Activated CD8-positive, alpha-beta memory T cell treated with anti-CD3 and anti-CD28 coated beads, Interleukin-2, amount 50 U/mL, for 24 hours (primary cell): Measurements from ENCODE around the gene CLDN20.

Source experiments
- DNase-seq: peaks from one replicate; pipeline ENCODE4 v3.0.0-alpha.2; 2020; ENCODE audit errors: extremely low read depth

The CLDN20 gene

DNA sequence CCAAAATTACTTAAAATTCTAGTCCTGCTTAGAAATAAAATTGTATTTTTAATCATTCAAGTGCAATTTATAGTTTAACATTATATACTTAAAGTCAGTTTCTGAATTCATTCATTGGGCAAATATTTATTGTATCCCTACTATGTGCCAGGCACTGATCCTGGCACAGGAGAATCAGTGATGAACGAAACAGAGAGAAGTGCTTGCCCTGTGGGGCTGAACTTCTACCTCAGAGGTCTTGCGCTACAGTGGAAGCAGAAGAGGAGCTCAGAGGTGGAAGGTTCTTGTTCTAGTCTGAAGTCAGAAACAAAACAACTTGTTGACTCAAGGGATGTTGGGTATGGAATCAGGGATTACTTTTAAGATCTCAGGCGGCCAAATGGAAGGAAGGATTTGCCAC is 6.0 kb downstream of the CLDN20 start:
- DNase-seq = no peak

DNA sequence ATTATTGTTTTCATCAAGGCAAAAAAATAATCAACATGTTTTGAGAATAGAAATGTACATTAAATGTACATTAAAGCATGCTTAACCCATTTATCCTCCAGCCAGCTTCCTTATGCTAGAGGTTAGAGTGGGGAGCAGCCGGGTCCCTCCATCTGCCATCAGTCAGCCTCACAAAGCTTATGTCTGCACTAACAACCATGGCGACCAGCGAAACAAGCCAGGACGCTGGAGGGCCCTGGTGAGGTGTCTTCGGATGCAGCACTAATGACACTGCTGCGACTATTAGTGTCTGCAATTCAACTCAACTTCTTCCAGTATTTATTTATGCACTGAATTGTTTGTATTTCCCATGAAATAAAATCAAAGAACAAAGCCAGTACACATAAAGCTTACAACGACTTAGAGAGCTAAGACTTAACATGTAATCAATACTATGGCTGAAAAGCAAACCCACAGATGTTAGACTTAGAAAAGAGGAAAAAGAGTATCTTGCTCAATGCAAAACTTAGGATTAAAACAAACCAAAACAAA is 6.8 kb downstream of the CLDN20 start:
- no peak for DNase-seq

DNA sequence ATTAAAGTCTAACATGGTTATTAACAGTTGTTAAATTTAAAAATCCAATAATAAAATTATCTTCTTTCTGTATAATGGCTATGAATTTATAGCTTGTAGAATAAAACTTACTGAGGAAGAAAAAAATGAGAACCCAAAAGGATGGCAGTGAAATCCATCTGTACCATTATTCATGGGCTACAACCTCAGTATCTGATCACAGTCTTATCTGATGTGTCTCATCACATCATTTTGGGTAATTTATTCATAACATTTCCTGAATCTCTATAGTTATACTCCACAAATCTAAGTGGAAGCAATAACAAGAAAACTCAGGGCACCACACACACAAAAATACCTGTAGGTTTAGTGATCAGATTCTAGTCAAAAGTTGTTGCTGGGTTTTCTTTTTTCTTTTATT is 7.3 kb downstream of the CLDN20 start:
- no peak for DNase-seq

DNA sequence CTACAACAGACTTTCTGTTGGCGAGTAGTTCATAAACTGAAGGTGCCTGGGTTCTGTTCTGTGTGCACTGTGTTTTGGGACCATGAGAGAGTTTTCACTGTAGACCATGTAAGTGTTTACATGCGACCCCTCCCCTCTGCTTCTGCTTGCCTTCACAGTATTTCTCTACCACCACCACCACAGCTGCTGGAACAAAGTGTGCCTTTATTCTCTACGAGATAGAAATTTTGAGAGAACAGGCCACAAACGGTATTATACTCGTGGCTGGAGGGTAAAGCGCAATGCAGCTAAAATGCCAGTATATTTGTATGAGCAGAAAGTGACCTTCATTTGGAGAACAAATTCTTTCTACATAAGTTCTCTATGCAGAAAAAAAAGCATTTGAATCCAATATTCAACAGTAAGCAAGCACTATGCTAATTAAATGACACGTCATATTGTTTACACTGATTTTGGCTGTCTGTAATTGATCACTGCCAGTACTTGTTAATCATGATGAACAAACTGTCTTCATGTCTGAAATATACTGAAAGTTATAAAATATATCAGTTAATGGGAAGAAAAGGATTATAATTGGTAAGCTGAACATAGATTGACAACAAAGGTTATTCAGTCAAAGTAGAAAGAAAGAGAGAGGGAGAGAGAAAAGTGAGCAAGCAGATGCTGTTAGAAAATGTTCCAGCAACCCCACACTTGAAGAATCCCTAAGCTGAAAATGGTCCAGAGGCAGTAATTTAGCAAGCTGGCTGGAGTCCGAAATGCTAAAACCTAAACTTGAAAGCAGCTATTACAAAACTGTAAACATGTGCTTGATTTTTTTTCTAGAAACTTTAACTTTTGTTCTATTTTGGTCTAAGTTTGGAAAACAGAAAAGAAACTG is 8.8 kb downstream of the CLDN20 start:
- no peak for DNase-seq

DNA sequence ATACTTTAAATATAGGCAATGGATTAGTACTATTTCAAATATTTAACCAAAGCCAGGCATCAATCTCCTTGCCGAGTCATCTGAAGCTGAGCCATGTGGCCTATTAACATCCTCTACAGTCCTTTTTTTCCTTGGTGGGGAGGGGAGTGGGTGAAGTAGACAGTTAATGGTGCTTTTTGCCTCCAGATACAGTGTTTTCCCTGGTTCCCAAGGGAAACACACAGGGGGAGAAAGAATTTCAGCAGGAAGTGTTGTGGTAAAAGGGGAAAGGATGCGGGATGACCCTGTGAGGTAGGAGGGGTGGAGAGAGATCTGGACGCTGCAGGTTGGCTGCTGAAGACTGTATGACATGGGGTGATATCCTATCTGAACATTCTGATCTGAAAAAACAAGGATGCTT is 9.6 kb downstream of the CLDN20 start:
- DNase-seq = no peak

DNA sequence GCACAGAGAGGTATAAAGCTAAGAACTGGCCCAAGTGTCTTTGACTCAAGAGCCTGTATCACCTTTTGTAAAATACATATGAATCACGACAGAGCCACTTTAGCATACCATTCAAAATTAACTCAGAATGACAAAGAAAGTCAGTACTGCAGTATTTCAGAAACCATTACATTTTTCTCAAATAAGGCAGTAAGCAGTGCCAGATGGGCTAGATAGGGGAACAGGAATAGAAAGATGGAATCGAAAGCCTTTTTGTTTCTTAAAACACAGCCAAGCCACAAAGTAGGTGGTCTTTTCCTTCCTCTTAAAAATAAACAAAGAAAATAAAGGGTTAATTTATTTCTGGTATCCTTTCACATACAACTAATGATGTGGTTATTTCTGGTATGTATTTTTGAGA is 10.3 kb downstream of the CLDN20 start:
- no peak for DNase-seq

DNA sequence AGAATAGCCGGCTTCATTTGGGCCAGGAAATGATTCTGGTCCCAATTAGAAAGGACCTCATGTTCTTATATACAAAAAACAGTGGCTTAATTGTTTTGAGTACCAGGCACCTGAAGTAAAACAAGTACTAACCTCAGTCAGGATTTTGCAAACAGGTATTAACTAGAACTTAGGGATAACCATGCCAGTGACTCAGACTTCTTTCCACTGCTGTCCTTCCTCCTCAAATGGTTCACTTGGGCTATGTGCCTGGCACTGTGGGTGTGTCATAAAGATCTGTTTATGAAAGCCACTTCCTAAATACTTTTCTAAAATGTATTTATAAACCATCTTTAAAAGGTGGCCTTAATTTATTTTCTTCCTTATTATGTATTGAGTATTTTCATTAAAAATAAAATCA is 10.7 kb downstream of the CLDN20 start:
- DNase-seq = no peak

DNA sequence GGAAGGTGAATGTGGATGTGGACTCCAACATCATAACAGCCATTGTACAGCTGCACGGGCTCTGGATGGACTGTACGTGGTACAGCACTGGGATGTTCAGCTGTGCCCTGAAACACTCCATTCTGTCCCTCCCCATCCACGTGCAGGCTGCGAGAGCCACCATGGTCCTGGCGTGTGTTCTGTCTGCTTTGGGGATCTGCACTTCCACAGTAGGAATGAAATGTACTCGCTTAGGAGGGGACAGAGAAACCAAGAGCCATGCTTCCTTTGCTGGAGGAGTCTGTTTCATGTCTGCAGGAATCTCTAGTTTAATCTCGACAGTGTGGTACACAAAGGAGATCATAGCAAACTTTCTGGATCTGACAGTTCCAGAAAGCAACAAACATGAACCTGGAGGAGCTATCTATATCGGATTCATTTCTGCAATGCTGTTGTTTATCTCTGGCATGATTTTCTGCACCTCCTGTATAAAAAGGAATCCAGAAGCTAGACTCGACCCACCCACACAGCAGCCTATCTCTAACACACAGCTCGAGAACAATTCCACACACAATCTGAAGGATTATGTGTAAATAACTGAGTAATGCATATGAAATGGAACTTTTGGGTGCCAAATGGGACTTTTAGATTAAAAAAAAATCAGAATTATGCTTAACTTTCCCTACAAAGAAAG is 12.1 kb downstream of the CLDN20 start:
- no peak for DNase-seq

DNA sequence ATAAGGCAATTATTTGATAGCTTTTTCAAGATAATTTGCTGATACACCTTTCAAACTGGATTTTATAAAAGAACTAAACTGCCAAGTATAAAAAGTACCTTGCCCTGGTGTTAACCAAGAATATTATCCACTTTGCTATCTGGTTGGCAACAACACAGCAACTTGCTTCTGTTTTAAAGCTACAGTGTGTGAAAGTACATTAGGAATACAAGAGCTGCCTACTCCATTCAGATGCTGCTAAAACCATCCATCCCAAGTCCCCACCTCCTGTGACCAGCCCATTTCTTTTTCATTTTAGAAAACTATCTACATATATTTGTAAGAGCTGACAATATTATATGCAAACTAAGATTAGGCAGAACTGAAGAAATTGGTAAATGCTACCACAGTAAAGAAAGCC is 12.8 kb downstream of the CLDN20 start:
- no peak for DNase-seq

DNA sequence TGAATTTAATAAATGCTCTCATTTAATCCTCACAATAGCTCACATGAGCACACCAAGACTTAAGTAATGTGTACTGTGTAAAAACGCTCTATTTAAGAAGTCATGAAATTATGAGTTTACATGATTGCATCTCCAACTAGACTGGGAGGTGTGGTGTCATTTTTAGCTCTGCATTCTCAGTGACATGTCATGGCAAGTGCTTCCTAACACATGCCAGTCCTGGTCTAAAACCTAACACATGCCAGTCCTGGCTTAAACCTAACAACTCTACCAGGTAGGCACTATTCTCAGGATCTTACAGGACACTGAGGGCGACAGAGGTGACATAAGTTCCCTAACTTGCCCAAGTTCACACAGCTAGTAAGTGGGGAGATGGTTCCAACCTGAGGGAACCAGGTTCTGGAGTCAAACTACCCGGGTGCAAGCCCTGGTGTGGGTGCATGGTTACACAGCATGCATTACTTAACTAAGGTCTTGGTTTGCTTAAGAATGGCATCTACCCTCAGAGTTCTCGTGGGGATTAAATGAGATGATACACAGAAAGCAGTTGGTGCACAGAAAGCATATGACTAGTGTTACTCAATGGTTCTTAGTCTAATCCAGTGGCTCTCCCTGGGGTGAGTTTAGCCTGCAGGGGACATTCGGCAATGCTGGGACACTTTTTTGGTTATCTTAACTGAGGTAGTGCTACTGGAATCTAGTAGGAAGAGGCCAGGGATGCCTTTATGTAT is 14.7 kb downstream of the CLDN20 start:
- DNase-seq = no peak

DNA sequence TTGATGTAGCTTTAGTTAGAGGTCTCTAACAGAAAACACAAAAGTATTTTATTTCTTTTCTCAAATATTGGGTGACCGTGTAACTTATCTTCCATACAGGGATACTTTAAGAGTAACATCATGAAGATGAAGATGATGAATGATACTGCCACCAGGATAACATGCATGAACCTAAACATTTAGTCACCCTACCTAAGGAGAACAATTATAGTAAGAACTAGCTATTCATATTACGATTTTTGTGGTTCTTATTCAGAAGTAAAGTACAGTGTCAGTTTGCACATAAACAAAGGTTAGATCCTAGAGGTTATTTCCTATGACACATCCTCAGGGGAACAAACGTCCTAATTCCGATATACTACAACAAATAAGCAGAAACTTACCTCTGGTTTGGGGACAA is 21.0 kb downstream of the CLDN20 start:
- no peak for DNase-seq

DNA sequence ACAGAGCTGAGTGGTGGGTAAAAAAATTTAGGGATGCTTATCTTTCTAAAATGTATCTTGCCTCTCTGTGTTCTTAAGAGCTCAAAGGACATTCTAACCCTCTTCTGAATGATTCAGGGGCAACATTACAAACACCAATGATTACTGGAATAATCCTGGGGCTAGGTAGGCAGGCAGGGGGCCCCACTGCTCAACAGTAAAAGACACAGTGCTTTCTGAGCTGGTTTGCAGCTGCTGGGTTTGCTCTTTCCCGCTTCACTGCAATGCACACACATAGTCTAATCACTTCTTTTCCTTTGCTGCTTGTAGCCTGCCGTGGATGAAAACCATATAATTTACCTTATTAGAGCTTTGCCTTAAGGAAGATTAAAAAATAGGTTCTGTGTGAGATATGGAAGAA is 23.9 kb downstream of the CLDN20 start:
- DNase-seq = no peak

DNA sequence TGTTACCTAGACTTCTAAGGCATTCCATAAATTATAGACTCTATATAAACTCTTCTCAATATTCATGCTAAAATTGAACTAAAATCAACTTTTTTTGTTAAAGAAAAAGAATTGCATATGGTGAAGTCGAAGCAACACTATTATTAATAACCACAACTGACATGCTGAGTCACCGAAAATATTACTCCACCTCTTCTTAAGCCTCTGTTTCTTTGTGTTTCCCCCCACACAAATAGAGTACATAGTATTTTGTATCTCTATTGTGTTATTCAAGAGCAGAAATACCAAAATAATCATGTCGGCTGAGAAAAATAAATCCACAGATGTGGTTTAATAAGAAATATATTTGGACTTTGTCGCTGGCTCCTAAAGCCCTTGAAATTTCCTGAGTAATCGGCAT is 26.7 kb downstream of the CLDN20 start:
- DNase-seq = no peak

DNA sequence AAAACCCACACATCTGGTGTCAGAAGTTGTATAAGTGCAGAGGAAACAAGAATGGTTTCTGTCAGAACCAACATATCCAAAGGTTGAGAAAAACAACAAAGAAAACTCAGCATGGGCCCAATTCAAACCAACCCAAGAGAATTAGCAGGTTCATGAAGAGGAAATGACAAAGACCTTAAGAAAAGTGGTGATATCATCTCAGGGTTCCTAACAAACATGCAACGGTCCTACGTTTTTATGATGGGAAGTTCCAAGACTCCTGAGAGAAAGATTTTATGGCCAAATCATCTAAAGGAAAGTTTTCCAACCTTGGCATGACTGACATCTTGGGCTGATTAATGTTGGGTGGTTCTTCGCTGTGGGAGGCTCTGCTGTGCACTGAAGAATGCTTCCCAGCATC is 27.5 kb downstream of the CLDN20 start:
- DNase-seq = no peak

DNA sequence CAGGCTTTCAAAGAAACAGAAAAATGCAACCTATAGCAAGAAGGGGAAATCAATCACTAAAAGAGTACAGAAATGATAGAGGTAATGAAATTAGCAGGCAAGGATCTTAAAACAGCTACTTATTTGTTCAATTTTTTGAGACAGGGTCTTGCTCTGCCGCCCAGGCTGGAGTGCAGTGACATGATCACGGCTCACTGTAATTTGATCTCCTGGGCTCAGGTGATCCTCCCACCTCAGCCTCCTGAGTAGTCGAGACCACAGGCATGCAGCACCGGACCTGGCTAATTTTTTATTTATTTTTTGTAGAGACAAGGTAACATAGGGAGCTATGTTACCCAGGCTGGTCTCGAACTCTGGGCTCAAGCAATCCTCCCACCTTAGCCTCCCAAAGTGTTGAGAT is 28.9 kb downstream of the CLDN20 start:
- DNase-seq = no peak

DNA sequence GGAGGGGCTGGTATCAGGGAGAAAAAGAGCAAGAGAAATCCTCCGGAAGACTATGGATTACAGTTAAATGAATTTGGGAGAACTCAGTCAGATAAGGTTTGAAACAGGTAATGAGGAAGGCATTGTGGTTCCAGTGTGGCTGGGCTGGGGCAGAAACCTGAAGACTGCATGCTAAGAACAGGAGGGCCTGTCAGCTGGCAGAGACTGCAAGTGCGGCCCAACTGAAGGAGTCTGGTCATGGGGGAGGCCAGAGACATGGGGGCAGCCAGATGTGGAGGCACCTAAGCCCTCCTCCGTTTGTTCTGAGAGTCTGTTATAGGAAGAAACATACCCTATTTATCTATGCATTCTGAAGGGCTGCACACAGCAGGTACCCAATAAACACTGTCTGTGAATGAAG is 33.9 kb downstream of the CLDN20 start:
- no peak for DNase-seq

DNA sequence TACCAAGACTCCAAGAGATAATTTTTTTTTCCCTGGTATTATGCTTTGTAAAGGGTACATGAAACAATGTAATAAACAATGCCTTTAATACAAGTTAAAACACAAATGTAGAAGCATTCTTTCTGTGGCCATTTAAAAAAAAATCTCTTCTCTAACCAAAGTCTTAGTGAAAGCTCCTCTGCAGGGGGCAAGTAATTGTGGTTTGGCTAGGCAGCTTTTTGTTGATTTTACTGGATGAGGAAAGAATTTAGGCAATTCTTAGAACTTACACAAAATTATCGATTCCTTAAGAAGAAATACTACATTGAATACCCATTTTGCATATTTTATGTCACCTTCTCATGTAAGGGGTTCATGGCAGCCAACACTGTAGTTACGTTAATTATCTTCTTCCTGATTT is 38.1 kb downstream of the CLDN20 start:
- no peak for DNase-seq

DNA sequence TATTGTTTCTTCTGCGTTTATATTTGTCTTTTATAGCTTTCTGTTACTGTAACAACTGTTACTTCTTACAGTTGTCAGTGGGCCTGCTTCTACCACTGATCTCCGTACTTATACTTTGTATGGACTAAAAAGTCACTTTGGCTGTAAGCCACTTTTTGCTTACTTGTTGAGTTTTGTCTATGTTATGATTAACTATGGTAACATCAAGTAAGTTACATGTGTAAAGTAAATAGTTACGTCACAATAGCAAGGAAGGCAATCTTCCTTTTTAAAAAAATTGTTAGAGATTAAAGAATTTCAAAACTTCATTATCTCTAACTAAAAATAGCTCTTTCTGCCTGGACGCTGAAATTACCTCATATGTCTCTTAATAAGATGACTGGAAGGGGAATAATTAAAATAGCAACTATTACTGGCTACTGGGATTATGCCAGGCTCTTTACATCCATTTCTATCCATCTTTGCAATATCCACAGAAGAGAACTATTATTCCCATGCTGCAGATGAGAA is 39.6 kb downstream of the CLDN20 start:
- no peak for DNase-seq

DNA sequence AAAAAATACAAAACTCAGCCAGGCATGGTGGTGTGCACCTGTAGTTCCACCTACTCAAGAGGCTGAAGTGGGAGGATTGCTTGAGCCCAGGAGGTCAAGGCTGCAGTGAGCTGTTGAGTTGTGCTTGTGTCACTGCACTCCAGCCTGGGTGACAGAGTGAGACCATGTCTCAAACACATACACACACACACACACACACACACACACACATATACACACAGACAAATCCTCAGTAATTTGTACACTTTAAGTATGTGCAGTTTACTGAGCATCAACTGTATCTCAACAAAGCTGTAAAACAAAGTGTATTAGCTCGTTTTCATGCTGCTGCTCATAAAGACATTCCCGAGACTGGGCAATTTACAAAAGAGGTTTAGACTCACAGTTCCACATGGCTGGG is 43.1 kb downstream of the CLDN20 start:
- no peak for DNase-seq

DNA sequence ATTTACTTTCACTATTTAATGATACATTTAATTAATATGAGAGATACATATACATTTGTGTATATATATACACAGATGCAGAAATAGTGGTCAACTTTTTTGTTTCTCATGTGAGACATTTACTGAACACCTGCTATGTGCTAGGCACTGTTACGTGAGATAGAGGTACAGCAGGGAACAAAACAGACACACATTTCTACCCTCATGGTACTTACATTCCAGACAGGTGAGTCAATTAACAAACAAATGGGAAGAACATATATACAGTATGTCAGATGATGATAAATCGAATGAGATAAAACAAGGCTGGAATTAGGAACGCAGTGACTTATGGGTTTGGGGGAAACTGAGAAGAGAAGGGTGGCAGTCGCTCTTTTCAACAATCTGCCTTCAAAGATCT is 45.3 kb downstream of the CLDN20 start:
- no peak for DNase-seq

DNA sequence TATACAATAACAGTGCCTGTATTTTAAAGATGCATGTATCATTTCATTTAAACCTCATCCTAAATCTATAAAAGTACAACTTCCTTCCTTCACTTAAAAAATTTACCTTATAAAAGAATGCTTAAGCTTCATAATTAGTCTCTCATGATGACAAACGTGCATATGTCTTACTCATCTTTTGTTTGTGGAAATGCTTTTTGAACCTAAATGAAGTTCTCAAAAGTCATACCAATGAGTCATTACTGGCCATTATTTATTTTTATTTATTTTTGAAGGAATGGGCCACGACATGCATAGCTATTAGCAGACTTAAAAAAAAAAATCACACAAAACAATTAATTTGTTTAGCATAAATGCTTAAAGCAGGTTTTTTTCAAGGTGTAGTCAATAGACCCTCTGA is 46.8 kb downstream of the CLDN20 start:
- no peak for DNase-seq

DNA sequence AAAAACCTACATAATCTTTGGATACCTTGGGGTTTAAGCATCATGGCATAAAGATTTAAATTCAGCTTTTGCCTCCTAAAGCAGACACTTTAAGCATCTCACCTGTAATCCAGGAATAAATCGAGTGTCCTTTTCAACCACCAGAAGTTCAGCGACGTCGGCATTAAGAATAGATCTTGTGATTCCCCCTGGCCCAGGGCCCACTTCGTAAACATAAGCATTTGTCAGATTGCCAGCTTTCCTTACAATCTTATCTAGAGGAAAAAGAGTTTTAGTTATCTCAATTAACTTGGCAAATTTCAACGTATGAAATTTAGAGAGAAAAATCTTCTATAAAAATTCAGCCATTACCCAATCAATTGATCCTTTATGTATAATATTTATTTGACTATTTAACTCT is 47.3 kb downstream of the CLDN20 start:
- DNase-seq = no peak
